Motor neuron (in vitro differentiated cells): Measurements from ENCODE around the gene SOHLH1. TPM values are rescaled to one million over a fixed set of nuclear protein-coding genes. Genes with fewer than 3 reads are reported as not detected.
A peak's percentile ranks its signal among the peaks of the same experiment; 100 is the strongest.

Experiments used
- ATAC-seq, 8 experiments: fragments of 200-7000 bp; cut with Tn5 transposase; replicated peaks in 6 of 8; 2 replicates each; pipeline ENCODE4 v1.8.0; 2021; ENCODE audit warnings: mild to moderate bottlenecking in 8 of 8, moderate library complexity in 8 of 8
- H3K27ac ChIP-seq, 2 donors: fragments of 250-450 bp; sonication (Bioruptor Pico); 2 replicates each; pipeline ENCODE4 v1.9.0; 2021; ENCODE audit warnings: antibody characterized with exemption in 2 of 2, mild to moderate bottlenecking in 2 of 2, moderate library complexity in 1 of 2
- H3K4me1 ChIP-seq, 2 donors: fragments of 250-450 bp; sonication (Bioruptor Pico); replicated peaks in 1 of 2; 2 replicates each; pipeline ENCODE4 v1.6.1; 2021; ENCODE audit warnings: antibody characterized with exemption in 2 of 2, mild to moderate bottlenecking in 2 of 2, moderate library complexity in 1 of 2
- H3K4me3 ChIP-seq, 5 donors: fragments of 250-450 bp; sonication (Bioruptor Pico); 2 replicates each; pipeline ENCODE4 v1.9.0; 2021; ENCODE audit warnings: antibody characterized with exemption in 5 of 5, mild to moderate bottlenecking in 5 of 5, moderate library complexity in 4 of 5
- WGBS, 10 experiments: fragments of 450-650 bp; shearing (Covaris generic); methylation state at CpG; one replicate each; pipeline ENCODE4 v1.0.0; 2022; 5-methylcytosine and 5-hydroxymethylcytosine counted together
- in situ Hi-C, 9 experiments: fragments of 400-800 bp; cut with MboI; loops; one replicate each; pipeline ENCODE4 v1.15.0; 2021; ENCODE audit warnings: low sequenced_read_pairs in 9 of 9, low pct_unique_long_range_greater_than_20kb in 2 of 9; ENCODE audit not compliant: unreplicated experiment in 9 of 9
- total RNA-seq, 8 experiments: library from RNA; unstranded; fragments of 300-600 nt; gene quantifications; 2 replicates each; pipeline versions ENCODE4 v1.2.3 to v1.2.4, GENCODE V29; 2022

SOHLH1 gene
- total RNA-seq, 8 experiments from 2014 or later, result 0.14 to 0.15 TPM; not detected in 6

DNA sequence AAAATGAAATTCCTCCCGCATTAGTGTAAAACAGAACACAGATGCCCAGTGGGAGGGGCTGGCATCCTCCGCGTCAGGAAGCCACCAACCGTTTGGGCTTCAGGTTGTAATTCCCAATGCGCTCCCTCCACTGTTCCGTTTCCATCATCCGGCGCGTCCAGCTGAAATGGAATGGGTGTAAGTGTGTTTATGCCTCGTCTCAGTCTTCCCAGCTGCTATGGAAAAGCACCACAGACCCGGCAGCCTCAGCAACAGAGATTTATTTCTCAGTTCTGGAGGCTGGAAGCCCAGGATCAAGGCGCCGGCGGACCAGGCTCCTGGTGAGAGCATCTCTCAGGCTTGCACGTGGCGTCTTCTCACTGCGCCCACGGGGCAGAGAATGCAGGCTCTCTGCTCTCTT lies 23.1 kb upstream of the SOHLH1 start:
- ATAC-seq, result no peak

DNA sequence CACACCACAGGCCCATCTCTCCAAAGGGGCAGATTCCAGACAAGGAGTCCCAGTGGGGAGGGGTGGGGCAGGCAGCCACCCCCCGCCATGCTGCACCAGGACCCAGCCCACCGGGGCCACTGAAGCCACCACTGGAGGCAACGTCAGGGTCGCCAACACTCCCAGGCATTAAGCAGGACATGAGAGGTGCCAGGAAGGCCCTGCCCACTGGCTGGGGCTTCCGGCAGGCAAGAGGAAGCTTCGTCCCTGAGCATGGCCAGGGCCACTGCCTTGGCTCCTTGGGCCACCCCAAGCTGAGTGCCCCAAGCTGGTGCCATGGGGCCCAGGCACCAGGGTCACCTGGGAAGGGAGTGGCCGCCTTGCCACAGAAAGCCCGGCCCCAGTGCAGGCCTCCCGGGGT lies 20.2 kb upstream of the SOHLH1 start:
- Histone ChIP-seq H3K27ac (no peak overlapping the region), H3K4me1 (peaks cover 3 to 11% of the 10 kb centered on the region in 2 donors), H3K4me3 (no peak overlapping the region)
- in situ Hi-C loops, result no loop called here
- 0 to 83% (median 50%) methylated on average over 1 to 4 of the region's 9 CpGs; no CpG with 5 or more reads in 7 of the 10 experiments for WGBS, 10 experiments
- no peak for ATAC-seq

More for the DNA sequence above, 23.1 kb upstream of the SOHLH1 start:
- Histone ChIP-seq H3K4me3 (no peak overlapping the region), H3K27ac (no peak overlapping the region), H3K4me1 (peaks cover 0 to 6% of the 10 kb centered on the region in 2 donors)
- WGBS, 10 experiments, result 27 to 73% (median 55%) methylated on average over 2 to 3 of the region's 18 CpGs; no CpG with 5 or more reads in 7 of the 10 experiments
- in situ Hi-C loops, result no loop called here

DNA sequence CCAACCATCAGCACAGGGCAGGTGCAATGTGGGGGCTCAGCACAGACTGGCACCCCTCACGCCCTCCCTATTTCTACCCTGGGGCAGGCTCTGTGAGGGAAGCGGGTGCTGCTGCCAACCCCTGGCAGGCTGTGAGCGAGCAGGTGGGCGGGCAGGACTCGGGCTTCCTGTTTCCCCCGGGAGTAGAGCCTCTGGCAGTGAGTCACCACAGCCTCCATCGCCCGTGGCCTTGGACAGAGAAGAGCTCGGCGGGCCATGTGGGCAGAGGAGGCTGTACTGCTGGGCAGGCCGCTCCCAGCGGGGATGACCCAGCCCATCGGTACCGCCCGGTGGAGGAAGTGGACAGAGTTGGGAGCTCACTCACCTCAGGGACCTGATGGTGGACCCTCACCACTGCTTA lies 19.3 kb upstream of the SOHLH1 start:
- in situ Hi-C loops, result no loop called here
- peaks cover 3 to 19% of the 10 kb centered on the region in 2 donors for H3K4me1 ChIP-seq
- no peak overlapping the region for H3K4me3 ChIP-seq
- peak in 5 of 8 experiments; percentile 23 to 56 (median 42) for ATAC-seq
- WGBS, 10 experiments, result 35 to 73% methylated on average over 3 to 13 of the region's 15 CpGs; no CpG with 5 or more reads in 8 of the 10 experiments
- no peak overlapping the region for H3K27ac ChIP-seq

DNA sequence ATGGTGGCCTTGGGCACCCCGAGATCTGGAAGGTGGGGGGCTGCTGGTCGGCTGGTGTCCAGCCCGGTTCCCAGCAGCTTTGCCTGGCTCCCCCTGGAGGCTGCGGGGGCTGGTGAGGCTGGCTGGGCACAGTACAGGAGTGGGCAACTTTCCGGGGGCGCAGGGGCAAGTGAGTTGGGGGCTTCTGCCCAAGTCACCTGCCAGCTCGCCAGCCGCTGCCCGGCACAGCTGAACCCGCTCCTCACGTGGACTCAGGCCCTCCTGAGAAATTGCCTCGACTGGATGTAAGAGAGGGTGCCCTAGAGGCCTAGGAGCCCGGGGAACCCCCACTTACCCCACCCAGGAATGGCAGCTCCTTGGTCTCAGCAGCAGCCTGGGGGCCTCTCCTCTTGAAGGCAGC lies 18.1 kb upstream of the SOHLH1 start:
- 0 to 80% (median 53%) methylated on average over 1 to 5 of the region's 13 CpGs; no CpG with 5 or more reads in 6 of the 10 experiments for WGBS, 10 experiments
- H3K4me1 ChIP-seq, result peaks cover 3 to 29% of the 10 kb centered on the region in 2 donors
- no peak overlapping the region for H3K4me3 ChIP-seq
- no peak for ATAC-seq
- no peak overlapping the region for H3K27ac ChIP-seq
- in situ Hi-C loops, result no loop called here

DNA sequence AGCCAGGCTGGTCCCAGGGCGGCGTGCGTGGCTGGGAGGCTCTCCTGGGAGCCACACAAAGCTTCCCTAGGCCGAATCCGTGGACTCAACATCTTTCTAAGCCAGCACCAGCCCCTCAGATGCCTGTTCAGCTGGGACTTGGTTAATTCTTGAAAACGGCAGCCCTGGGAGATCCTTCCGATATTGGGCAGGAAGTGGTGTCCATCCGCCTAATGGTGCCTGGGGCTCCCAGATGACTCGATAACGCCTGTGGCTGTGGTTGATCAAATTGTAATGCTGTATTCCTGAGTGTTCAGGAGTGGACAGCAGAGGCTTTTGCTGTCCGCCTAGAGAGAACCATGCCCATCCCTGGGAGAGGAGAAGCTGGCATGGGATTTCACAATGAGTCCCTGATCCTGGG lies 16.8 kb upstream of the SOHLH1 start:
- H3K27ac ChIP-seq, result no peak overlapping the region
- H3K4me3 ChIP-seq, result no peak overlapping the region
- 57 to 73% (median 63%) methylated on average over 4 to 7 of the region's 11 CpGs; no CpG with 5 or more reads in 7 of the 10 experiments for WGBS, 10 experiments
- peaks cover 3 to 29% of the 10 kb centered on the region in 2 donors for H3K4me1 ChIP-seq
- in situ Hi-C loops, result no loop called here
- ATAC-seq, result no peak

DNA sequence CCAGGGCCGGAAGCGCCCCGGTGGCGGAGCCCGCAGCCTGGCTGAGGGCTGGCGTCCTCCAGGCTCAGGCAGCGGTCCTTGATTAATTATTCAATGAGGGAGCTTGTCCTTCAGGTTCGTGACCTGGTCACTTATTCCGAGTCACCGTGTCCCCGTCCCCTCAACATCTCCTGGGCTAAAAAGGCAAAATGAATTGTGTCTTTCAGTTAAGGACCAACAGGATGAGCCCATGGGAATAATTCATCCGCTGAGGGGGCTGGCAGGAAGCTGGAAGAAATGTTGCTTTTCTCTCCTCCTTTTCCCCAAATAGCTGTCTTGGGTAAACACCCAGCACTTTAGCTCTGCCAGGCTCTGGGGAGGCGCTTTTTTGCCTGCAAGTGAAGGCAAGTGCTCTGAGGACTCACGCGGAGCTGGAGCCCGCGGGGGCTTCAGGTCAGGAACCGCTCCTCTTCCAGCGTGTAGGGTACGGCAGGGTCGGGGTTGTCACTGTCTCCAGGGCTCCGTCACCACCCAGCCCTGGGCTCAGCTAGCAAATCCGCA lies 15.8 kb upstream of the SOHLH1 start:
- H3K27ac ChIP-seq, result no peak overlapping the region
- in situ Hi-C loops, result no loop called here
- ATAC-seq, result no peak
- peak overlapping the region in 1 of 5 donors; percentile 36 for H3K4me3 ChIP-seq
- 6 to 80% (median 14%) methylated on average over 1 to 8 of the region's 23 CpGs; no CpG with 5 or more reads in 4 of the 10 experiments for WGBS, 10 experiments
- peaks cover 3 to 26% of the 10 kb centered on the region in 2 donors for H3K4me1 ChIP-seq

DNA sequence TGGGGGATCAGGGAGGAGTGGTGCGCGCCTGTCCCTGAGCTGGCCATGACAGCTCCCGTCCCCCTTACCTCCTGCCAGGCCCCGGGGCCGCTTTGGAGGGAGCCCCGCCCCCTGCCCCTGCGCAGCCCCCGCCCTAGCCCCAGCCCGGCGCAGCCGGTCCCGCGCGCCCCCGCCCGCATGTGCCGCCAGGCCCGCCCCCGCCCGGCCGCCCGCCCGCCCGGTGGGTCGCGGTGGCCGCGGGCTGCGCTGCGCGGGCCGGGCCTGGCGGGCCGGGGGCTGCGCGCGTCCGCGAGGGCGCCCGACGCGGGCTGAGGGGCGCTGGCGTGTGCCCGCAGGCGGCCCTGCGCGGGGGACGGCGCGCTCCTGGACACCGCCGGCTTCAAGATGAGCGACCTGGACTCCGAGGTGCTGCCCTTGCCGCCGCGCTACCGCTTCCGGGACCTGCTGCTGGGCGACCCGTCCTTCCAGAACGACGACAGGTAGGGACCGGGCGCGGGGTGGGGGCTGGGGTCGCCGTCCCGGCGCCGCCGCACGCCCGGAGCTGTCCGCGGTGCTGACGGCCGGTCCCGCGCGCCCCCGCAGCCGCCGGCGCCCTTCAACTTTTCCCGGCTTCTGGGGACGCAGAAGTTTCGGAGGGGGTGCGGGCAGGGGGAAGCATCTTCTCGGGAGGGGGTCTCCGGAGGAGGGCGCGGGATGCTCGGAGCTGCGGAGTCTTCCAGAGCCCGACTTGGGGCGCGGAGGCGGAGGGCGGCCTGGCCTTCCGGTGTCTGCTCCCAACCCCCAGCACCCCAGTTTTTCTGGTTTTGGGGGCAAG lies 15.2 kb upstream of the SOHLH1 start:
- peaks cover 3 to 25% of the 10 kb centered on the region in 2 donors for H3K4me1 ChIP-seq
- H3K27ac ChIP-seq, result no peak overlapping the region
- WGBS, 10 experiments, result no CpG with 5 or more reads among the region's 103 CpGs
- in situ Hi-C loops, result no loop called here
- ATAC-seq, result peak in 6 of 8 experiments; percentile 50 to 76 (median 70)
- peak overlapping the region; percentile 18 to 36 (median 22) for H3K4me3 ChIP-seq

DNA sequence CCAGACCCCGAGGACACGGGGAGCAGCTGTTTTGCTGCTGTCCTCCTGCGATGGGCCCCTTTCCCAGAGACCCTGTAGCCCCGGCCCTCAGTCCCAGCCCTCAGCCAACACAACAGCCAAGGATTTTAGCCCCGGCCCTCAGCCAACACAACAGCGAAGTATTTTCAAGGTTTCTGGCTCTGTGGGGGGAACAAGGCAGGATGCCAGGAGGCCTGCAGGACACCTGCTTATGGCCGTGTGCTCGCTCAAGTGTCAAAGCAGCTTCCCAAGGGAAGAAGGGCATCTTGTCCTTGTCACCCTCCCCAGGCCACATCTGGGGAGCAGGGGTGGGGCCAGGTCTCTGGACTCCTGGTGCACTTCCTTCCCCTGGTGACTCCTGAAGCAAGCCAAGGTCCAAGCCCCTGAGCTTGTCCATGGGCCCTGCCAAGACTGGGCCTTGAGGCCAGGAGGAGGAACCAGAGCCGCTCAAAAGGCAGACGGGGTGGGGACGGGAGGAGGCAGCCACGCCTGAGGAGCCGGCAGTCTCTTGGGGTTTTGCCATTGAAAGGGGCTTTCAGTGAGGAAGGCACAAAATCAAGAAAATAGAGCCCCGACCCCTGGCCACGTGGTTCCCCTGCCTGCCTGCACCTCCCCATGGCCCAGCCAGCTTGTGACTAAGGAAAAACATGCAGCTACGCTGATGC lies 13.5 kb upstream of the SOHLH1 start:
- no peak overlapping the region for H3K4me3 ChIP-seq
- peak in 2 of 8 experiments; percentile 33 to 36 for ATAC-seq
- H3K27ac ChIP-seq, result no peak overlapping the region
- in situ Hi-C loops, result no loop called here
- WGBS, 10 experiments, result 0 to 80% (median 20%) methylated on average over 1 to 3 of the region's 16 CpGs; no CpG with 5 or more reads in 3 of the 10 experiments
- peaks cover 3 to 25% of the 10 kb centered on the region in 2 donors for H3K4me1 ChIP-seq

DNA sequence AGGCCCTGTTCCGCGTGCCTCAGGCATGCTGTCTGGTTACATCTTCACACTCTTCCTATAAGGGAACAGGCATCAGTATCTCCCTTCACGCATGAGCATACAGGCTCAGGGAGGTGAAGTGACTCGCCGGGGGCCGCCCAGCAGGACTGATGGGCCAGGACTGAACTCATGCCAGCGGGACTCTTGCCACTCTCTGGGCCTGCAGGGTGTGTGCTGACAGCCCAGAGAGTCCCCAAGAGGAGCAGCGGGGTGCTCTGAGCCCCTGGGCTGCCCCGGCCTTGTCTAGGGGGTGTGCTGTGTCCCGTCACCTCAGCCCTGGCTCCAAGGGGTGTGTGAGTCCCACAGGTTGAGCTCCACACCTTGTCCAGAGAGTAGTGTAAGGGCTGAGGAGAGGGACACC lies 12.6 kb upstream of the SOHLH1 start:
- H3K4me1 ChIP-seq, result peaks cover 3 to 25% of the 10 kb centered on the region in 2 donors
- ATAC-seq, result no peak
- no peak overlapping the region for H3K4me3 ChIP-seq
- in situ Hi-C loops, result no loop called here
- no peak overlapping the region for H3K27ac ChIP-seq
- 60 to 100% (median 87%) methylated on average over 1 to 3 of the region's 10 CpGs; no CpG with 5 or more reads in 7 of the 10 experiments for WGBS, 10 experiments

DNA sequence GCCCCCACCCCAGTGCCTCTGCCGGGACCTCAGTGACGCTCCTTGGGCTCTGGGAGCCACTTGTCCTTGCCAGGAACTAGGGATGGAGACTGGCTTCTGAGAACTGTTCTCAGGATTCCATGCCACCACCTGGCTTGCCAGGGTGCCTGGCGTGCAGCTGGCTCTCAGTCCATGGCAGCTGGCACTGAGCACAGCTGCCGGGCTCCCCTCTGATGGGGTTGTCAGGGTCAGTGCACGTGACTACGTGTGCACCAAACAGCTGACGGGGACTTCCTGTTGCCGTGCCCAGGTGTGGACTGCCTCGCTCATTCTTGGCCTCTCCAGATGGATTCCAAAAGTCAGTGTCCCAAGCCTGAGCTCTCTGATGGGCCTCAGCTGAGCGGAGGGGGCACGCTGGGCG lies 12.1 kb upstream of the SOHLH1 start:
- no peak for ATAC-seq
- H3K27ac ChIP-seq, result no peak overlapping the region
- no peak overlapping the region for H3K4me3 ChIP-seq
- in situ Hi-C loops, result no loop called here
- peaks cover 3 to 25% of the 10 kb centered on the region in 2 donors for H3K4me1 ChIP-seq
- 53 to 93% (median 59%) methylated on average over 3 to 4 of the region's 12 CpGs; no CpG with 5 or more reads in 6 of the 10 experiments for WGBS, 10 experiments

DNA sequence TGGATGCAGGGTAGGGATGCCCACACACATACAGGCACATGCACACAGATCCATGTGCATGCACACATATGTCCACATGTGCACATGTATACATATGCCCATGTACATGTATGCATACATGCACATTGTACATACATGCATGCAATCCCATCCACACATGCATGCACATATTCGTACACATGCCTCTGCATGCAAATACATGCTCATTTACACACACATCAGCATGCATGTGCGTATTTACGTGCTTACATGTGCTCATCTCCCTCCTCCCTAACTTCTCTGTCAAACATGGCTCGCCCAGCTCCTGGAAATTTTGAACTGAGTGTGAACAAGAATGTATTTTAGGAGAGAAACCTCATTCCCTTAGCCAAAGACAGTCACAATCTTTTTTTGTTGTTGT lies 8.9 kb upstream of the SOHLH1 start:
- ATAC-seq, result peak in 1 of 8 experiments; percentile 36
- in situ Hi-C loops, result no loop called here
- no peak overlapping the region for H3K4me3 ChIP-seq
- 20 to 100% (median 55%) methylated on average over 1 to 3 of the region's 4 CpGs; no CpG with 5 or more reads in 5 of the 10 experiments for WGBS, 10 experiments
- no peak overlapping the region for H3K27ac ChIP-seq
- H3K4me1 ChIP-seq, result peaks cover 0 to 6% of the 10 kb centered on the region in 2 donors

DNA sequence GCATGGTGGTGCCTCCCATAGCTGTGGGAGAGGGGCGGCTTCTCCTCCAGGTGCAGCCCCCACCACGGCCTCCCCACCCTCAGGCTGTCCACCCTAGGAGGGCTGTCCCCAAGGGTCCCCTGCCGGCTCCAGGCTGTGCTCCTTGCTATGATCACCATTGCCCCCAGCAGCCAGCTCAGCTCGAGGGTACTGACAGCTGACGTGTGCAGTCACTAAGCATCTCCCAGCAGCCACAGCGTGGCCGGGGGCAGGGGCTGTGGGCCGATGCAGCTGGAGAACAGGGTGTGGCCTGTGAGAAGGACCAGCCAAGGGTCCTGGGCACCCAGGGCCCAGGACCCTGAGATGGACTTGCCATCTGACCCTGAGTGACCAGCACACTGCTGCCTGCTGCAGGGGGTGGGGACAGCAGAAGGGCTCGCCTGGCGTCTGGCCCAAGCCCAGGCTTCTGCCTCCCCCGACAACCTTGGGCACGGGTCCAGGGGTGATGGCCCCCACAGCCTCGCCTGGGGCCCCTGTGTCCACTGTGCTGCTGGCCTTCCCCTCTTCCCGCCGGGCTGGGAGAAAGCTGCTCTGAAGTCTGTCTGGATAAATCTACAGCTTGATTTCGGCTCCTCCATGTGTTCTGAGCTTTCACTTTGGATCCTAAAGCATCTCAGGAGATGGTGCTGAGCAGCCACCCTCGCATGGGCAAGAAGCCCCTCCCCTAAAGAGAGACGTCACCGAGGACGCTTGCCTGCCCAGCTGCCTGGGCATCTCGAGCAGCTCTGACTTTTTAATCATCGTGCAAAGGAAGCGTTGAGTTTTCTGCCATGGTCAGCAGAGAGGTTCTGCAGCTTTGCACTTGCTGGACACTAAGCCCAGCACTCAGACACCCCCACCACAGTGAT lies 8.2 kb upstream of the SOHLH1 start:
- peak in 6 of 8 experiments; percentile 34 to 80 (median 64) for ATAC-seq
- in situ Hi-C loops, result no loop called here
- Histone ChIP-seq H3K27ac (no peak overlapping the region), H3K4me1 (no peaks in the 10 kb centered on the region), H3K4me3 (no peak overlapping the region)
- WGBS, 10 experiments, result 0 to 41% (median 20%) methylated on average over 1 to 8 of the region's 23 CpGs; no CpG with 5 or more reads in 5 of the 10 experiments
